Smooth muscle cell (in vitro differentiated cells): Measurements from ENCODE around the gene RAET1L. TPM values are rescaled to one million over a fixed set of nuclear protein-coding genes. Genes with fewer than 3 reads are reported as not detected.

Source experiments
- DNase-seq: peaks from one replicate; lab custom pipeline; 2025; ENCODE audit not compliant: unreplicated experiment; lab: John Stamatoyannopoulos, UW
- H2AFZ ChIP-seq: fragments of 200-600 bp; sonication (generic); 2 replicates; pipeline ENCODE4 v1.6.0; 2016; ENCODE audit warnings: antibody characterized with exemption, low read depth, mild to moderate bottlenecking
- H3F3A ChIP-seq: fragments of 200-600 bp; sonication (generic); 2 replicates; pipeline ENCODE4 v1.6.0; 2017; ENCODE audit warnings: antibody characterized with exemption, low read depth
- H3K27ac ChIP-seq: fragments of 200-600 bp; sonication (generic); 2 replicates; pipeline ENCODE4 v1.5.1; 2016; ENCODE audit warnings: low read depth, mild to moderate bottlenecking
- H3K27me3 ChIP-seq: fragments of 200-600 bp; sonication (generic); 2 replicates; pipeline ENCODE4 v1.6.1; 2016; ENCODE audit warnings: low read depth, mild to moderate bottlenecking
- H3K36me3 ChIP-seq: fragments of 200-600 bp; sonication (generic); 2 replicates; pipeline ENCODE4 v1.5.1; 2016; ENCODE audit warnings: low read depth
- H3K4me1 ChIP-seq: fragments of 200-600 bp; sonication (generic); 2 replicates; pipeline ENCODE4 v1.5.1; 2016; ENCODE audit warnings: low read depth
- H3K4me2 ChIP-seq: fragments of 200-600 bp; sonication (generic); 2 replicates; pipeline ENCODE4 v1.6.0; 2016; ENCODE audit warnings: mild to moderate bottlenecking
- H3K4me3 ChIP-seq: fragments of 200-600 bp; sonication (generic); 2 replicates; pipeline ENCODE4 v1.5.1; 2016; ENCODE audit warnings: mild to moderate bottlenecking
- H3K79me2 ChIP-seq: fragments of 200-600 bp; sonication (generic); 2 replicates; pipeline ENCODE4 v1.6.0; 2016; ENCODE audit warnings: low read depth, mild to moderate bottlenecking
- H3K9ac ChIP-seq: fragments of 200-600 bp; sonication (generic); 2 replicates; pipeline ENCODE4 v1.6.0; 2016; ENCODE audit warnings: low read depth
- H3K9me3 ChIP-seq: fragments of 200-600 bp; sonication (generic); replicated peaks from 2 replicates; pipeline ENCODE4 v1.5.1; 2016; ENCODE audit warnings: low read depth
- H4K20me1 ChIP-seq: fragments of 200-600 bp; sonication (generic); 2 replicates; pipeline ENCODE4 v1.6.0; 2016; ENCODE audit warnings: low read depth
- CTCF ChIP-seq: fragments of 200-600 bp; sonication (generic); IDR thresholded peaks from 2 replicates; pipeline ENCODE4 v1.5.1; 2017; ENCODE audit warnings: borderline replicate concordance, mild to moderate bottlenecking, antibody characterized with exemption; ENCODE audit not compliant: insufficient read depth, poor library complexity, severe bottlenecking
- WGBS: methylation state at CpG from one replicate; pipeline ENCODE4 v1.1.7; 2016; ENCODE audit warnings: low lambda C conversion rate; 5-methylcytosine and 5-hydroxymethylcytosine counted together
- polyA plus RNA-seq: library from polyadenylated mRNA; unstranded; fragments of >200 nt; fragmentation: Nextera tagmentation; extraction: Ambion mirVana; gene quantifications from 2 replicates; pipeline ENCODE4 v1.2.1, GENCODE V29; 2016
- total RNA-seq: library from RNA; depleted of rRNA; stranded (reverse); fragments of >200 nt; gene quantifications from 2 replicates; pipeline ENCODE4 v1.2.3, GENCODE V29; 2014

The RAET1L gene
- total and polyA plus RNA-seq, 2 experiments from 2014 or later, result 0.23 to 3.6 TPM

DNA sequence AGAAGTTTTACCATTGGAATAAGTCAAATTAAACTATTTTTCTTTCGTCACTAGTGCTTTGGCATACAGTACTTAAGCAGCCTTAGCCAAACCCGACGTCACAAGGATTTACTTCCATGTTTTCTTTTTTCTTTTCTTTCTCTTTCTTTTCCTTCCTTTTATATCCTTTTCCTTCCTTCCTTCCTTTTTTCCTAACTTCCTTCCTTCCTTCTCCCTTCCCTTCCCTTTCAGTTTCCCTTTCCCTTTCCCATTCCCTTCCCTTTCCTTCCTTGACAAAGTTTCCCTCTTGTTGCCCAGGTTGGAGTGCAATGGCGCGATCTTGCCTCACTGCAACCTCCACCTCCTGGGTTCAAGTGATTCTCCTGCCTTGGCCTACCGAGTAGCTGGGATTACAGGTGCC is 33.7 kb upstream of the RAET1L start:
- H4K20me1 ChIP-seq, result no peaks in the 10 kb centered on the region
- H3K27ac ChIP-seq, result no peak overlapping the region
- no peaks in the 10 kb centered on the region for H3K9me3 ChIP-seq
- H3F3A ChIP-seq, result no peaks in the 10 kb centered on the region
- H3K4me1 ChIP-seq, result no peaks in the 10 kb centered on the region
- H3K27me3 ChIP-seq, result peaks cover 52% of the 10 kb centered on the region
- no peaks in the 10 kb centered on the region for H3K79me2 ChIP-seq
- H3K4me3 ChIP-seq, result no peak overlapping the region
- TF ChIP-seq CTCF, result no peak
- no peak overlapping the region for H3K9ac ChIP-seq
- H2AFZ ChIP-seq, result no peak overlapping the region
- no peak overlapping the region for H3K4me2 ChIP-seq
- no peaks in the 10 kb centered on the region for H3K36me3 ChIP-seq
- no peak for DNase-seq
- WGBS, result 95% methylated on average over 6 of the region's 6 CpGs

GRCh38 chr6:150058231-150058792 is 33.0 kb upstream of the RAET1L start:
- no peaks in the 10 kb centered on the region for H3K36me3 ChIP-seq
- H3K4me2 ChIP-seq, result no peak overlapping the region
- no peaks in the 10 kb centered on the region for H3K79me2 ChIP-seq
- H3K4me3 ChIP-seq, result no peak overlapping the region
- no peak overlapping the region for H2AFZ ChIP-seq
- H3F3A ChIP-seq, result no peaks in the 10 kb centered on the region
- H4K20me1 ChIP-seq, result no peaks in the 10 kb centered on the region
- no peak overlapping the region for H3K9ac ChIP-seq
- H3K9me3 ChIP-seq, result no peaks in the 10 kb centered on the region
- 92% methylated on average over 14 of the region's 14 CpGs for WGBS
- H3K4me1 ChIP-seq, result no peaks in the 10 kb centered on the region
- no peak for TF ChIP-seq CTCF
- no peak for DNase-seq
- no peak overlapping the region for H3K27ac ChIP-seq
- H3K27me3 ChIP-seq, result peaks cover 58% of the 10 kb centered on the region

DNA sequence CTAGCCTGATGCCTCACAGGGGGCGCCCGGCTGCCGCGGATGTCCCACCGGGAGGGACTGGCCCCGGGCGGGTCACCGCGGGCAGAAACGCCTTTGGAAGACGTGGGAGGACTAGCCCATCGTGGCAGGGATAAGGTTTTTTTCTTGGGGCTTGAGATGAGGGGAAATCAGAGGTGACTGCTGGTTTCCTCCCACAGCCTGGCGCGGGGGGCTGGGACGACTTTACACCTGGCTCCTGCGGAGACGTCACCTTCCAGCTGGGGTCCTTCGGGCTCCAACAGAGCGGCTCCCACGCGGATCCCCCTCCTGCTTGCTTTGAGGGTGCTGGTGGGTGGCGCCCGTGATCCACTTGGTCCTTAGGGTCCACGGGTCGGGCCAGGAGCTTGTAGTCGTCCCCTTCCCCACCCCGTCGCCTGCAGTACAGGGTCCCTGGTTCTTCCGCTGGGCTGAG is 32.2 kb upstream of the RAET1L start:
- Histone ChIP-seq H3K4me1 (no peaks in the 10 kb centered on the region), H3K27me3 (peaks cover 66% of the 10 kb centered on the region), H4K20me1 (no peaks in the 10 kb centered on the region), H3K27ac (no peak overlapping the region), H3K9ac (no peak overlapping the region), H3F3A (no peaks in the 10 kb centered on the region), H3K36me3 (no peaks in the 10 kb centered on the region), H3K4me3 (no peak overlapping the region), H2AFZ (no peak overlapping the region), H3K9me3 (no peaks in the 10 kb centered on the region), H3K79me2 (no peaks in the 10 kb centered on the region), H3K4me2 (no peak overlapping the region)
- 89% methylated on average over 27 of the region's 29 CpGs for WGBS
- DNase-seq, result no peak
- no peak for TF ChIP-seq CTCF

DNA sequence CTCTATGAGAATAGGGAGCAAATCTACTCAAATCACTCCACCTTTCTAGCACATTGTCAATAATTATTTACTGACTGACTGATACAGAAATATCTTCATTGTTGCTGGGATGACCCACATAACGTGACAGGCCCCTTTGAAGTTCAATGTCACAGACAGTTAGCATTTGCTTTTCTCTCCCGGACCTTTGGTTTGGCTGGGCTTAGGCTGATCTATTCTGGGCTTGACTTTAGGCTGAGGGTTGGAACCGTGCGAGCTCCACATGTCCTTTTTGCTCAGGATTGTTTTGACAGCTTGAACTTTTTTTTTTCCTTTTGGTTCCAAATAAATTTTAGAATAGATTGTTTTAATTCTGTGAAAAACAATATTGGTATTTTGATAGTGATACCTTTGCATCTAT is 31.6 kb upstream of the RAET1L start:
- Histone ChIP-seq H3K27me3 (peaks cover 72% of the 10 kb centered on the region), H3K9me3 (no peaks in the 10 kb centered on the region), H3K27ac (no peak overlapping the region), H3F3A (no peaks in the 10 kb centered on the region), H3K4me2 (no peak overlapping the region), H3K4me1 (no peaks in the 10 kb centered on the region), H3K36me3 (no peaks in the 10 kb centered on the region), H3K4me3 (no peak overlapping the region), H2AFZ (no peak overlapping the region), H3K79me2 (no peaks in the 10 kb centered on the region), H3K9ac (no peak overlapping the region), H4K20me1 (no peaks in the 10 kb centered on the region)
- WGBS, result 85% methylated on average over 4 of the region's 4 CpGs
- DNase-seq, result no peak
- no peak for TF ChIP-seq CTCF
